Measurements from ENCODE around the gene COX19. TPM values are rescaled to one million over a fixed set of nuclear protein-coding genes. Genes with fewer than 3 reads are reported as not detected.

Gene COX19
- total RNA-seq, 1 donor from 2014 or later: 10.8 TPM

GRCh38 chr7:1014681-1015080 lies 39.3 kb upstream of the COX19 start:
- Histone ChIP-seq H3K27me3 (no peaks in the 10 kb centered on the region), H3K4me3 (no peak overlapping the region), H3K36me3 (peaks cover 0 to 2% of the 10 kb centered on the region in 2 donors), H3K9me3 (no peaks in the 10 kb centered on the region), H3K4me1 (peaks cover 6% of the 10 kb centered on the region), H3K27ac (no peak overlapping the region)
- no peak for TF ChIP-seq POLR2AphosphoS5 (IDR thresholded peaks at IDR 0.05; ENCODE audit: insufficient read depth in 1 of 2, low read depth in 1 of 2)
- no peak for TF ChIP-seq POLR2A (IDR thresholded peaks at IDR 0.05)
- TF ChIP-seq, protein P1, sequence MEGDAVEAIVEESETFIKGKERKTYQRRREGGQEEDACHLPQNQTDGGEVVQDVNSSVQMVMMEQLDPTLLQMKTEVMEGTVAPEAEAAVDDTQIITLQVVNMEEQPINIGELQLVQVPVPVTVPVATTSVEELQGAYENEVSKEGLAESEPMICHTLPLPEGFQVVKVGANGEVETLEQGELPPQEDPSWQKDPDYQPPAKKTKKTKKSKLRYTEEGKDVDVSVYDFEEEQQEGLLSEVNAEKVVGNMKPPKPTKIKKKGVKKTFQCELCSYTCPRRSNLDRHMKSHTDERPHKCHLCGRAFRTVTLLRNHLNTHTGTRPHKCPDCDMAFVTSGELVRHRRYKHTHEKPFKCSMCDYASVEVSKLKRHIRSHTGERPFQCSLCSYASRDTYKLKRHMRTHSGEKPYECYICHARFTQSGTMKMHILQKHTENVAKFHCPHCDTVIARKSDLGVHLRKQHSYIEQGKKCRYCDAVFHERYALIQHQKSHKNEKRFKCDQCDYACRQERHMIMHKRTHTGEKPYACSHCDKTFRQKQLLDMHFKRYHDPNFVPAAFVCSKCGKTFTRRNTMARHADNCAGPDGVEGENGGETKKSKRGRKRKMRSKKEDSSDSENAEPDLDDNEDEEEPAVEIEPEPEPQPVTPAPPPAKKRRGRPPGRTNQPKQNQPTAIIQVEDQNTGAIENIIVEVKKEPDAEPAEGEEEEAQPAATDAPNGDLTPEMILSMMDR (IDR thresholded peaks at IDR 0.05): no peak
- intact Hi-C loops (cut with DNase I): no loop called here
- no peak for DNase-seq (ENCODE audit: extremely low spot score in 2 of 2)

GRCh38 chr7:1013581-1013980 lies 38.2 kb upstream of the COX19 start:
- TF ChIP-seq POLR2AphosphoS5 (IDR thresholded peaks at IDR 0.05; ENCODE audit: insufficient read depth in 1 of 2, low read depth in 1 of 2) (no peak), POLR2A (IDR thresholded peaks at IDR 0.05) (no peak)
- H3K4me1 ChIP-seq: peaks cover 6% of the 10 kb centered on the region
- H3K27me3 ChIP-seq: no peaks in the 10 kb centered on the region
- DNase-seq (ENCODE audit: extremely low spot score in 2 of 2): no peak
- no peak overlapping the region for H3K4me3 ChIP-seq
- peaks cover 0 to 12% of the 10 kb centered on the region in 2 donors for H3K36me3 ChIP-seq
- no peak overlapping the region for H3K27ac ChIP-seq
- no peaks in the 10 kb centered on the region for H3K9me3 ChIP-seq
- intact Hi-C loops (cut with DNase I): no loop called here

GRCh38 chr7:1012716-1013095 lies 37.4 kb upstream of the COX19 start:
- Histone ChIP-seq H3K9me3 (no peaks in the 10 kb centered on the region), H3K4me1 (peaks cover 6% of the 10 kb centered on the region), H3K4me3 (no peak overlapping the region), H3K27me3 (no peaks in the 10 kb centered on the region), H3K27ac (no peak overlapping the region), H3K36me3 (peaks cover 0 to 12% of the 10 kb centered on the region in 2 donors)
- no peak for DNase-seq (ENCODE audit: extremely low spot score in 2 of 2)
- intact Hi-C loops (cut with DNase I): no loop called here
- no peak for TF ChIP-seq POLR2A (IDR thresholded peaks at IDR 0.05)
- TF ChIP-seq, protein P1 (IDR thresholded peaks at IDR 0.05): no peak
- TF ChIP-seq POLR2AphosphoS5 (IDR thresholded peaks at IDR 0.05; ENCODE audit: insufficient read depth in 1 of 2, low read depth in 1 of 2): no peak

- Histone ChIP-seq H3K27ac (no peak overlapping the region), H3K36me3 (peaks cover 0 to 12% of the 10 kb centered on the region in 2 donors), H3K9me3 (no peaks in the 10 kb centered on the region), H3K4me3 (no peak overlapping the region), H3K4me1 (peaks cover 6% of the 10 kb centered on the region), H3K27me3 (no peaks in the 10 kb centered on the region)
- TF ChIP-seq, protein P1 (IDR thresholded peaks at IDR 0.05): no peak
- no peak for TF ChIP-seq POLR2A (IDR thresholded peaks at IDR 0.05)
- no peak for TF ChIP-seq POLR2AphosphoS5 (IDR thresholded peaks at IDR 0.05; ENCODE audit: insufficient read depth in 1 of 2, low read depth in 1 of 2)
- DNase-seq (ENCODE audit: extremely low spot score in 2 of 2): no peak
- intact Hi-C loops (cut with DNase I): no loop called here
Measured at GRCh38 chr7:1012004-1012715, 36.8 kb upstream of the COX19 start.

DNA sequence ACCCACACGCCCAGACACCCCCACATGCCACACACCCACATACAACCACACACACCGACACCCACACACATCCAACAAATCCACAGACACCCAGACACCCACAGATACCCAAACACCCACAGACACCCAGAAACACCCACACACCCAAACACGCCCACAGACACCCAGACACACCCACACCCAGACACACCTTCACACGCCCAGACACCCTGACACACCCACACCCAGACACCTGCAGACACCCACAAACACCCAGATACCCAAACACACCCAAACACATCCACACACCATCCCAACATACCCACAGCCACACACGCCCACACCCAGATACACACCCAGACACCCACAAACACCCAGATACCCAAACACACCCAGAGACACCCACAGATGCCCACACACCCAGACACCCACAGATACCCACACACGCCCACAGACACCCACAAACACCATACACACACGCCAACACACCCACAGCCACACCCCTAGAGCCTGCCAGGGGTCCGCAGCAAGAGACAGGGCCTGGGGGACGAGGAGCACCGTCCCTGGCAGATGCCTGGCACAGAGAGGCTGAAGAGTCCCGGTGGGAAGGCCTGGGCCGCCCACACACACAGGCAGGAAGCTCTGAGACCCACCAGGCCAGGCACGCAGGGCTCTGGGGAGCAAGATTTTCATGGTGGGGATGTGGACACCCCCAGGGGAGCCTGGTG lies 36.1 kb upstream of the COX19 start:
- intact Hi-C loops (cut with DNase I): no loop called here
- no peak for DNase-seq (ENCODE audit: extremely low spot score in 2 of 2)
- Histone ChIP-seq H3K27me3 (no peaks in the 10 kb centered on the region), H3K9me3 (no peaks in the 10 kb centered on the region), H3K4me3 (no peak overlapping the region), H3K27ac (no peak overlapping the region), H3K36me3 (peaks cover 0 to 12% of the 10 kb centered on the region in 2 donors), H3K4me1 (peaks cover 6% of the 10 kb centered on the region)
- no peak for TF ChIP-seq POLR2A (IDR thresholded peaks at IDR 0.05)
- TF ChIP-seq, protein P1 (IDR thresholded peaks at IDR 0.05): no peak
- TF ChIP-seq POLR2AphosphoS5 (IDR thresholded peaks at IDR 0.05; ENCODE audit: insufficient read depth in 1 of 2, low read depth in 1 of 2): no peak
